GM06990 (cell line): ENCODE data around the gene MRPL54.
"Not testable (repeated sequence)": the region's sequence is repeated elsewhere in the genome, so short reads cannot be mapped to it uniquely, and the experiment has no call there.

Experiments
- DNase-seq: peaks from one replicate; pipeline ENCODE4 v3.0.0-alpha.2; 2011; ENCODE audit not compliant: insufficient read length; ENCODE audit errors: extremely low read depth
- H3K27me3 ChIP-seq: replicated peaks from 2 replicates; pipeline ENCODE4 v1.6.0; 2011; ENCODE audit warnings: low read length; ENCODE audit not compliant: control insufficient read depth, insufficient read depth
- H3K36me3 ChIP-seq: 2 replicates; pipeline ENCODE4 v1.5.1; 2011; ENCODE audit warnings: low read length; ENCODE audit not compliant: control insufficient read depth, insufficient read depth
- H3K4me3 ChIP-seq: replicated peaks from 2 replicates; pipeline ENCODE4 v1.5.1; 2011; ENCODE audit warnings: low read depth, mild to moderate bottlenecking, control low read depth, low read length
- TF ChIP-seq, protein P1 (sequence below): IDR thresholded peaks from 2 replicates; pipeline ENCODE4 v1.5.1; 2011; ENCODE audit warnings: low read length, control low read depth, mild to moderate bottlenecking, inconsistent platforms; ENCODE audit not compliant: insufficient read depth, poor library complexity, severe bottlenecking

MRPL54 gene

GRCh38 chr19:3809881-3810707 is 47.6 kb downstream of the MRPL54 start:
- Histone ChIP-seq H3K36me3 (no peaks in the 10 kb centered on the region), H3K4me3 (peak overlapping the region; percentile 7; the same call in 1 of the 2 replicates), H3K27me3 (no peaks in the 10 kb centered on the region)
- TF ChIP-seq, protein P1, sequence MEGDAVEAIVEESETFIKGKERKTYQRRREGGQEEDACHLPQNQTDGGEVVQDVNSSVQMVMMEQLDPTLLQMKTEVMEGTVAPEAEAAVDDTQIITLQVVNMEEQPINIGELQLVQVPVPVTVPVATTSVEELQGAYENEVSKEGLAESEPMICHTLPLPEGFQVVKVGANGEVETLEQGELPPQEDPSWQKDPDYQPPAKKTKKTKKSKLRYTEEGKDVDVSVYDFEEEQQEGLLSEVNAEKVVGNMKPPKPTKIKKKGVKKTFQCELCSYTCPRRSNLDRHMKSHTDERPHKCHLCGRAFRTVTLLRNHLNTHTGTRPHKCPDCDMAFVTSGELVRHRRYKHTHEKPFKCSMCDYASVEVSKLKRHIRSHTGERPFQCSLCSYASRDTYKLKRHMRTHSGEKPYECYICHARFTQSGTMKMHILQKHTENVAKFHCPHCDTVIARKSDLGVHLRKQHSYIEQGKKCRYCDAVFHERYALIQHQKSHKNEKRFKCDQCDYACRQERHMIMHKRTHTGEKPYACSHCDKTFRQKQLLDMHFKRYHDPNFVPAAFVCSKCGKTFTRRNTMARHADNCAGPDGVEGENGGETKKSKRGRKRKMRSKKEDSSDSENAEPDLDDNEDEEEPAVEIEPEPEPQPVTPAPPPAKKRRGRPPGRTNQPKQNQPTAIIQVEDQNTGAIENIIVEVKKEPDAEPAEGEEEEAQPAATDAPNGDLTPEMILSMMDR = no peak
- peak; percentile 73 for DNase-seq

DNA sequence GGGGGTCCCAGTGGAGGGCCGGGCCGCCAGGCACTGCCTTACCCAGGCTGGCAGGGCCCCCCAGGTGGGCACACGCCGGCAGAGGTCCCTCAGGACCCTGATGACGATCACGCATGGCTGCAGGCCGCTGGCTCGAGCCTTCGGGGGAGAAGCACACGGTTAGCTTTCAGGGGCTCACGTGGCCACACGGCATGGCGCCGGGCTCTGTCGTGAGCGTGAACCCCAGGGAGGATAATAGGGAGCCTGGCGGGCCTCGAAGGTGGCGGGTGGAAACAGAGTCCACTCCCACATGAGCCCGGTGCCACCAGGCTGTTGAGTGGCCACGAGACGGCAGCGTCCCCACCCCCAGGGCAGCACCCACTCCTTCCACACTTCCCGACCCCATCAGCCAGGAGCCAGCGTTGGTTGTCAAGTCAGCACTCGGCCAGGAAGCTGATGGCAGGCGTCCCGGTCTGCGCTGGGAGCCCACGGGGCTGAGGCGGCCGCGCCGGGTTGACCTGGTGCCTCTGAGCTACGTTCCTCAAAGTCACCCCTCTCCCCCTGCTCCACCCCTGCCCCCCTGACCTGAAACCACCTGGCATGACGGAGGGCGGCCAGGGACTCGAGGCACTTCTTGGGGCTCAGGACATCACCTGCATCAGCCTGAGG is 48.4 kb downstream of the MRPL54 start:
- Histone ChIP-seq H3K27me3 (no peaks in the 10 kb centered on the region), H3K36me3 (no peaks in the 10 kb centered on the region), H3K4me3 (peak overlapping the region; percentile 7; the same call in 1 of the 2 replicates)
- TF ChIP-seq, protein P1 = no peak
- DNase-seq = no peak

GRCh38 chr19:3813473-3814392 is 51.3 kb downstream of the MRPL54 start:
- H3K4me3 ChIP-seq = no peak overlapping the region
- TF ChIP-seq, protein P1 = no peak
- no peaks in the 10 kb centered on the region for H3K36me3 ChIP-seq
- DNase-seq = no peak
- H3K27me3 ChIP-seq = no peaks in the 10 kb centered on the region

- H3K36me3 ChIP-seq = no peaks in the 10 kb centered on the region
- no peaks in the 10 kb centered on the region for H3K27me3 ChIP-seq
- DNase-seq = no peak
- no peak overlapping the region for H3K4me3 ChIP-seq
- TF ChIP-seq, protein P1 = no peak
Observed at GRCh38 chr19:3814648-3815047, 52.2 kb downstream of the MRPL54 start.

GRCh38 chr19:3816148-3816547 is 53.7 kb downstream of the MRPL54 start:
- not testable (repeated sequence) for H3K4me3 ChIP-seq, DNase-seq, H3K36me3 ChIP-seq, H3K27me3 ChIP-seq
